HEK293 (cell line): ENCODE measurements around the gene LPIN2.
A peak's percentile ranks its signal among the peaks of the same experiment; 100 is the strongest.

Experiments used
- CTCF ChIA-PET: fragments of 350-600 bp; formaldehyde crosslinking; extraction: SDS; loops from one replicate; lab custom pipeline; 2021; ENCODE audit warnings: antibody characterized with exemption; lab: Yijun Ruan, JAX
- POLR2A ChIA-PET: fragments of 300-600 bp; formaldehyde crosslinking; extraction: SDS; loops from one replicate; lab custom pipeline; 2020; ENCODE audit warnings: antibody characterized with exemption, inconsistent platforms; lab: Yijun Ruan, JAX
- H3K27ac ChIP-seq: fragments of 200-500 bp; sonication (Bioruptor generic); 2 replicates; pipeline ENCODE4 v1.5.1; 2014; ENCODE audit warnings: low read depth, low read length, control low read depth, inconsistent platforms; ENCODE audit errors: extremely low read depth
- H3K36me3 ChIP-seq, 2 experiments: fragments of 200-500 bp in 1 of 2; sonication (Bioruptor generic) in 1 of 2; 1 replicate in 1 of 2; 2 replicates in 1 of 2; pipeline ENCODE4 v1.5.1; 2014 to 2017; ENCODE audit warnings: inconsistent platforms in 2 of 2, low read length in 2 of 2; ENCODE audit not compliant: control insufficient read depth in 2 of 2, insufficient read depth in 1 of 2
- H3K4me1 ChIP-seq: fragments of 200-500 bp; sonication (Bioruptor generic); 2 replicates; pipeline ENCODE4 v1.5.1; 2014; ENCODE audit warnings: mild to moderate bottlenecking, low read length, inconsistent platforms; ENCODE audit not compliant: control insufficient read depth, insufficient read depth
- H3K4me3 ChIP-seq: 2 replicates; pipeline ENCODE4 v1.5.1; 2011; ENCODE audit warnings: low read depth, mild to moderate bottlenecking, control low read depth, low read length, moderate library complexity
- H3K9me3 ChIP-seq: fragments of 200-500 bp; sonication (Bioruptor generic); 2 replicates; pipeline ENCODE4 v1.5.1; 2014; ENCODE audit warnings: low read depth, low read length, inconsistent platforms; ENCODE audit not compliant: control insufficient read depth, insufficient read depth
- FEZF1 ChIP-seq: fragments of 450-650 bp; formaldehyde crosslinking; IDR thresholded peaks from 2 replicates; pipeline ENCODE4 v1.5.1; 2016; ENCODE audit warnings: missing biosample characterization, missing genetic modification characterization
- HOXD13 ChIP-seq: sonication (generic); formaldehyde crosslinking; IDR thresholded peaks from 2 replicates; pipeline ENCODE4 v1.8.0; 2022; ENCODE audit warnings: missing genetic modification reagents, borderline replicate concordance
- OSR2 ChIP-seq: fragments of 450-650 bp; formaldehyde crosslinking; IDR thresholded peaks from 2 replicates; pipeline ENCODE4 v1.5.1; 2016; ENCODE audit warnings: missing biosample characterization, missing genetic modification characterization
- PRDM6 ChIP-seq: fragments of 450-650 bp; formaldehyde crosslinking; IDR thresholded peaks from 2 replicates; pipeline ENCODE4 v1.5.1; 2017; ENCODE audit warnings: missing biosample characterization, missing genetic modification characterization
- ZBTB8A ChIP-seq: fragments of 450-650 bp; formaldehyde crosslinking; IDR thresholded peaks from 2 replicates; pipeline ENCODE4 v1.5.1; 2016; ENCODE audit warnings: missing biosample characterization, missing genetic modification characterization
- ZNF138 ChIP-seq: fragments of 450-650 bp; formaldehyde crosslinking; IDR thresholded peaks from 2 replicates; pipeline ENCODE4 v1.5.1; 2016; ENCODE audit warnings: missing biosample characterization, missing genetic modification characterization, borderline replicate concordance
- ZNF157 ChIP-seq: fragments of 450-650 bp; formaldehyde crosslinking; IDR thresholded peaks from 2 replicates; pipeline ENCODE4 v1.5.1; 2016; ENCODE audit warnings: missing biosample characterization, missing genetic modification characterization
- ZNF174 ChIP-seq: fragments of 450-650 bp; formaldehyde crosslinking; IDR thresholded peaks from 2 replicates; pipeline ENCODE4 v1.5.0; 2017; ENCODE audit warnings: missing biosample characterization, mild to moderate bottlenecking, missing genetic modification characterization
- ZNF26 ChIP-seq: fragments of 450-650 bp; formaldehyde crosslinking; IDR thresholded peaks from 2 replicates; pipeline ENCODE4 v1.5.1; 2016; ENCODE audit warnings: missing biosample characterization, missing genetic modification characterization
- ZNF280C ChIP-seq: fragments of 450-650 bp; formaldehyde crosslinking; IDR thresholded peaks from 2 replicates; pipeline ENCODE4 v1.5.1; 2016; ENCODE audit warnings: missing biosample characterization, missing genetic modification characterization
- ZNF280D ChIP-seq: fragments of 450-650 bp; formaldehyde crosslinking; IDR thresholded peaks from 2 replicates; pipeline ENCODE4 v1.5.1; 2016; ENCODE audit warnings: missing biosample characterization, missing genetic modification characterization
- ZNF324 ChIP-seq: fragments of 450-650 bp; formaldehyde crosslinking; IDR thresholded peaks from 2 replicates; pipeline ENCODE4 v1.5.1; 2016; ENCODE audit warnings: missing biosample characterization, missing genetic modification characterization
- ZNF423 ChIP-seq: fragments of 450-650 bp; formaldehyde crosslinking; IDR thresholded peaks from 2 replicates; pipeline ENCODE4 v1.5.1; 2016; ENCODE audit warnings: missing biosample characterization, missing genetic modification characterization
- ZNF561 ChIP-seq: fragments of 450-650 bp; IDR thresholded peaks from 2 replicates; pipeline ENCODE4 v1.5.1; 2018; ENCODE audit warnings: missing biosample characterization, missing genetic modification characterization, borderline replicate concordance
- ZNF580 ChIP-seq: fragments of 450-650 bp; formaldehyde crosslinking; IDR thresholded peaks from 2 replicates; pipeline ENCODE4 v1.5.1; 2016; ENCODE audit warnings: missing biosample characterization, missing genetic modification characterization
- ZNF621 ChIP-seq: fragments of 450-650 bp; formaldehyde crosslinking; IDR thresholded peaks from 2 replicates; pipeline ENCODE4 v1.5.1; 2017; ENCODE audit warnings: missing biosample characterization, missing genetic modification characterization
- ZNF645 ChIP-seq: fragments of 450-650 bp; formaldehyde crosslinking; IDR thresholded peaks from 2 replicates; pipeline ENCODE4; 2016; ENCODE audit warnings: missing biosample characterization, missing genetic modification characterization
- ZNF664 ChIP-seq: fragments of 450-650 bp; formaldehyde crosslinking; IDR thresholded peaks from 2 replicates; pipeline ENCODE4 v1.5.1; 2016; ENCODE audit warnings: missing biosample characterization, missing genetic modification characterization
- ZNF670 ChIP-seq: fragments of 450-650 bp; formaldehyde crosslinking; IDR thresholded peaks from 2 replicates; pipeline ENCODE4 v1.5.1; 2016; ENCODE audit warnings: missing biosample characterization, missing genetic modification characterization, low read depth
- ZNF747 ChIP-seq: fragments of 450-650 bp; formaldehyde crosslinking; IDR thresholded peaks from 2 replicates; pipeline ENCODE4 v1.5.1; 2016; ENCODE audit warnings: missing biosample characterization, missing genetic modification characterization
- ZNF830 ChIP-seq: fragments of 450-650 bp; IDR thresholded peaks from 2 replicates; pipeline ENCODE4 v1.5.0; 2018; ENCODE audit warnings: missing biosample characterization, missing genetic modification characterization, low read depth, mild to moderate bottlenecking, moderate library complexity
- ZSCAN4 ChIP-seq: fragments of 450-650 bp; formaldehyde crosslinking; IDR thresholded peaks from 2 replicates; pipeline ENCODE4 v1.5.1; 2017; ENCODE audit warnings: missing biosample characterization, missing genetic modification characterization

LPIN2 gene

GRCh38 chr18:3042379-3042778 lies 29.4 kb upstream of the LPIN2 start (continued):
- TF ChIP-seq ZNF580 (tag by site-specific recombination) (no peak), ZNF747 (tag by site-specific recombination) (no peak), ZNF138 (no peak)

- Histone ChIP-seq H3K36me3 (no peaks in the 10 kb centered on the region), H3K4me1 (peaks cover 15% of the 10 kb centered on the region), H3K4me3 (no peak overlapping the region), H3K27ac (no peak overlapping the region)
- TF ChIP-seq ZNF280D (tag by site-specific recombination) (no peak), FEZF1 (peak; percentile 22; the same call in 1 of the 2 replicates), ZNF26 (tag by site-specific recombination) (no peak), PRDM6 (tag by site-specific recombination) (peak; percentile 85), ZNF670 (no peak)
- TF ChIP-seq, all 188 proteins: peak for 2
- no peaks in the 10 kb centered on the region for H3K9me3 ChIP-seq
- ChIA-PET CTCF (interaction anchor here (1.1 to 3.3 kb wide), 2 partner anchors 14 to 21 kb away, joined by 5 to 15 read pairs; no protein-coding TSS in a partner anchor), POLR2A (no interaction called here)
These were observed 28.9 kb upstream of the LPIN2 start for GRCh38 chr18:3041843-3042242.

GRCh38 chr18:3040881-3041280 lies 27.9 kb upstream of the LPIN2 start:
- H3K4me1 ChIP-seq, result peaks cover 15% of the 10 kb centered on the region
- CTCF ChIA-PET, result interaction anchor here (0.6 to 1.1 kb wide), 2 partner anchors 15 to 277 kb away, joined by 4 to 5 read pairs; no protein-coding TSS in a partner anchor
- POLR2A ChIA-PET, result no interaction called here
- TF ChIP-seq ZNF664, result no peak
- no peak for TF ChIP-seq ZNF280C (tag by site-specific recombination)
- TF ChIP-seq ZNF645 (tag by site-specific recombination), result no peak
- TF ChIP-seq ZSCAN4 (tag by site-specific recombination), result no peak
- no peak for TF ChIP-seq ZNF423 (tag by site-specific recombination)
- TF ChIP-seq HOXD13, result no peak
- TF ChIP-seq ZNF561 (tag by site-specific recombination), result no peak
- TF ChIP-seq ZNF830, result no peak
- no peak for TF ChIP-seq ZNF324 (tag by site-specific recombination)
- TF ChIP-seq ZNF580 (tag by site-specific recombination), result no peak
- no peak for TF ChIP-seq ZNF174 (tag by site-specific recombination)
- TF ChIP-seq ZBTB8A (tag by site-specific recombination), result no peak
- TF ChIP-seq ZNF157 (tag by site-specific recombination), result no peak
- TF ChIP-seq ZNF621 (tag by site-specific recombination), result no peak
- no peak for TF ChIP-seq OSR2 (tag by site-specific recombination)

More at GRCh38 chr18:3040881-3041280, 27.9 kb upstream of the LPIN2 start:
- Histone ChIP-seq H3K4me3 (no peak overlapping the region), H3K27ac (no peak overlapping the region), H3K36me3 (no peaks in the 10 kb centered on the region), H3K9me3 (no peaks in the 10 kb centered on the region)
